Thyroid gland (tissue), 4 donors: Measurements from ENCODE around the gene METTL4. TPM values are rescaled to one million over a fixed set of nuclear protein-coding genes. Genes with fewer than 3 reads are reported as not detected.

Experiments
- DNase-seq, 2 donors: peaks; one replicate each; pipeline ENCODE4 v3.0.0-alpha.2; 2019
- H3K27ac ChIP-seq, 3 donors: fragments of 200-600 bp; sonication (generic); 1 replicate in 2 of 3; 2 replicates in 1 of 3; pipeline ENCODE4 v1.5.1; 2016 to 2019; ENCODE audit warnings: mild to moderate bottlenecking in 1 of 3, moderate library complexity in 1 of 3
- H3K27me3 ChIP-seq: fragments of 200-600 bp; sonication (generic); one replicate; pipeline ENCODE4 v1.5.1; 2019
- H3K36me3 ChIP-seq, 2 donors: fragments of 200-600 bp; sonication (generic); one replicate each; pipeline ENCODE4 v1.5.1; 2016 to 2019
- H3K4me1 ChIP-seq, 2 donors: fragments of 200-600 bp; sonication (generic); one replicate each; pipeline ENCODE4 v1.5.1; 2017 to 2019
- H3K4me3 ChIP-seq, 3 donors: fragments of 200-600 bp; sonication (generic); replicated peaks in 1 of 3; 1 replicate in 2 of 3; 2 replicates in 1 of 3; pipeline ENCODE4 v1.5.1; 2016; ENCODE audit warnings: mild to moderate bottlenecking in 1 of 3
- H3K9me3 ChIP-seq: fragments of 200-600 bp; sonication (generic); one replicate; pipeline ENCODE4 v1.5.1; 2017
- POLR2A ChIP-seq, 2 donors: fragments of 450-650 bp; IDR thresholded peaks; one replicate each; pipeline ENCODE4 v1.6.1; 2017; ENCODE audit warnings: antibody characterized with exemption in 2 of 2, mild to moderate bottlenecking in 2 of 2, moderate library complexity in 1 of 2
- WGBS, 2 donors: methylation state at CpG; one replicate each; pipeline ENCODE4 v1.1.5; 2017; 5-methylcytosine and 5-hydroxymethylcytosine counted together
- intact Hi-C: fragments of 100-400 bp; cut with DNase I; formaldehyde crosslinking; loops from one replicate; pipeline ENCODE4 v1.15.1; 2023
- total RNA-seq, 4 donors: library from RNA; depleted of rRNA; stranded (reverse); fragments of >200 nt; gene quantifications; one replicate each; pipeline ENCODE4 v1.2.3, GENCODE V29; 2016
- TF ChIP-seq, protein P1 (sequence below), 6 experiments: fragments of 200-600 bp in 3 of 6; fragments of 450-650 bp in 3 of 6; sonication (generic) in 3 of 6; IDR thresholded peaks; one replicate each; pipeline ENCODE4 v1.5.1; 2016 to 2019; ENCODE audit warnings: antibody characterized with exemption in 6 of 6, mild to moderate bottlenecking in 2 of 6, inconsistent platforms in 1 of 6, moderate library complexity in 1 of 6

The METTL4 gene, protein sequence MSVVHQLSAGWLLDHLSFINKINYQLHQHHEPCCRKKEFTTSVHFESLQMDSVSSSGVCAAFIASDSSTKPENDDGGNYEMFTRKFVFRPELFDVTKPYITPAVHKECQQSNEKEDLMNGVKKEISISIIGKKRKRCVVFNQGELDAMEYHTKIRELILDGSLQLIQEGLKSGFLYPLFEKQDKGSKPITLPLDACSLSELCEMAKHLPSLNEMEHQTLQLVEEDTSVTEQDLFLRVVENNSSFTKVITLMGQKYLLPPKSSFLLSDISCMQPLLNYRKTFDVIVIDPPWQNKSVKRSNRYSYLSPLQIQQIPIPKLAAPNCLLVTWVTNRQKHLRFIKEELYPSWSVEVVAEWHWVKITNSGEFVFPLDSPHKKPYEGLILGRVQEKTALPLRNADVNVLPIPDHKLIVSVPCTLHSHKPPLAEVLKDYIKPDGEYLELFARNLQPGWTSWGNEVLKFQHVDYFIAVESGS
- total RNA-seq: 10 to 100 TPM in 3 of 4 donors, 1 to 10 TPM in 1; 9.9 to 21.8 (median 16.5) TPM

DNA sequence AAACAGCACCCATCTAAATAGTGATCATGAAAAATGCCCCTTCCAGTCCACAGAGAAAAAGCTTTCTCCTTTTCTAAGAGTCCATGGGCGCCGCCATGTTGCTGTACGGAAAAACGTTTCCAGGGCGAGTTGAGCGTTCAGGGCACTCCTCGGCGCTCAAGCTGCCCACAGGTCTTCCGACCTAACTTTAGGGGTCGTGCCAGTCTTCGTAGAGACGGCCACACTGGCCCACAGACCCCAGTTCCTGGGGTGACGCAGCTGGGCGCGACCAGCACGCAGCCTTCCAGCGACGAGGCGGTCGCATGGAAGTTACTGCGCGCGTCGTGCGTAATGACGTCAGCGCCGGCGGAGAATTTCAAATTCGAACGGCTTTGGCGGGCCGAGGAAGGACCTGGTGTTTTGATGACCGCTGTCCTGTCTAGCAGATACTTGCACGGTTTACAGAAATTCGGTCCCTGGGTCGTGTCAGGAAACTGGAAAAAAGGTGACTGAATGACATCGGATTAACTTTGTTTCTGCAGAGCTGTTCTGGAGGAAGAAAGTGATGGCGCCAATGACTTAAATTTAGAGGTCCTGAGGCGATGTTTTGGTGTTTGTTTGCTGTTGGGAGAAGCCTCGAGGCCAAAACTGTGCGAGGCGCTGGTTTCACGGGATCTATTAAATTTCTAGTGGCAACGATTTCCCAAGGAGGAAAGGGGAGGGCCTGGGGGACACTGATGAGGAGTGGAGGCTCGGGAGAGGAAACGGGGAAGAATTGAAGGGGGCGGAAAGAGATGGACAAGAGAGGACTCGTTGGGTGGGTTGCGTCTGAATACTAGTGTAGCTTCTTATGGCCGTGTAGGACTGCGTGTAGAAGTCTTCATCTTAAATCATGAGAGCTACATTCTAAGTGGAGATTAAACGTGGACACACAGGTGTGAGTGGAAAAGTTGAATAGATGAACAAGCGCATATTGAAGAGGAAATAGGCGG lies at the start of gene METTL4, which contains the start of gene NDC80:
Gene METTL4, minus strand, starts transcription at position 306 of the 971 bp plus-strand sequence. CDS start 4,289 bp downstream, outside the sequence.
Gene NDC80, plus strand, starts transcription at position 358 of the 971 bp plus-strand sequence. CDS start 1,429 bp downstream, outside the sequence.
- Histone ChIP-seq H3K27ac (peak within 1 kb of the TSS; percentile 98 to 99 (median 99)), H3K9me3 (no peaks in the 10 kb centered on the region), H3K4me1 (peaks cover 5 to 13% of the 10 kb centered on the region in 2 donors), H3K27me3 (no peaks in the 10 kb centered on the region), H3K36me3 (no peaks in the 10 kb centered on the region), H3K4me3 (peak within 1 kb of the TSS; percentile 24 to 73 (median 52))
- DNase-seq: peak; percentile 77 to 81
- TF ChIP-seq POLR2A (IDR thresholded peaks at IDR 0.05): peak in 1 of 2 donors; percentile 71
- TF ChIP-seq, protein P1, sequence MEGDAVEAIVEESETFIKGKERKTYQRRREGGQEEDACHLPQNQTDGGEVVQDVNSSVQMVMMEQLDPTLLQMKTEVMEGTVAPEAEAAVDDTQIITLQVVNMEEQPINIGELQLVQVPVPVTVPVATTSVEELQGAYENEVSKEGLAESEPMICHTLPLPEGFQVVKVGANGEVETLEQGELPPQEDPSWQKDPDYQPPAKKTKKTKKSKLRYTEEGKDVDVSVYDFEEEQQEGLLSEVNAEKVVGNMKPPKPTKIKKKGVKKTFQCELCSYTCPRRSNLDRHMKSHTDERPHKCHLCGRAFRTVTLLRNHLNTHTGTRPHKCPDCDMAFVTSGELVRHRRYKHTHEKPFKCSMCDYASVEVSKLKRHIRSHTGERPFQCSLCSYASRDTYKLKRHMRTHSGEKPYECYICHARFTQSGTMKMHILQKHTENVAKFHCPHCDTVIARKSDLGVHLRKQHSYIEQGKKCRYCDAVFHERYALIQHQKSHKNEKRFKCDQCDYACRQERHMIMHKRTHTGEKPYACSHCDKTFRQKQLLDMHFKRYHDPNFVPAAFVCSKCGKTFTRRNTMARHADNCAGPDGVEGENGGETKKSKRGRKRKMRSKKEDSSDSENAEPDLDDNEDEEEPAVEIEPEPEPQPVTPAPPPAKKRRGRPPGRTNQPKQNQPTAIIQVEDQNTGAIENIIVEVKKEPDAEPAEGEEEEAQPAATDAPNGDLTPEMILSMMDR (IDR thresholded peaks at IDR 0.05): peak in 1 of 6 experiments; percentile 0
- 0 to 1% methylated on average over 50 to 52 of the region's 55 CpGs for WGBS, 2 donors
- intact Hi-C loops: loop anchor here (10.0 kb wide), 1 partner anchor 83 kb away; the partner anchor contains the start of gene SMCHD1

DNA sequence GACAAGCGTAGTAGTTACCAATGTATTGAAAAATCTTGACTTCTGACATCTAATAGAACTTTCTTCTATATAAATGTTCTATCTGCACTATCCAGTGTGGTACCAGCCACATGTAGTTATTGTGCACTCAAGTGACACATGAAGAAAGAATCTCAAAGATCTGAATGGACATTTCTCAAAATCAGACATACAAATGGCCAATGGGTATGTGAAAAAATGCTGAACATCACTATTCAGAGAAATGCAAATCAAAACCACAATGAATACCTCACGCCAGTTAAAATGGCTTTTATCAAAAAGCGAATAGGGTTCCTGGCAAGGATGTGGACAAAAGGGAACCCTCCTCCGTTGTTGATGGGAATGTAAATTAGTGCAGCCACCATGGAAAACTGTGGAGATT lies 46.7 kb upstream of the METTL4 start:
- Histone ChIP-seq H3K27me3 (no peaks in the 10 kb centered on the region), H3K27ac (no peak overlapping the region), H3K4me1 (no peaks in the 10 kb centered on the region), H3K36me3 (no peaks in the 10 kb centered on the region), H3K4me3 (no peak overlapping the region), H3K9me3 (no peaks in the 10 kb centered on the region)
- WGBS, 2 donors: 96 to 97% methylated on average over 4 of the region's 4 CpGs
- no peak for TF ChIP-seq POLR2A (IDR thresholded peaks at IDR 0.05)
- TF ChIP-seq, protein P1 (IDR thresholded peaks at IDR 0.05): no peak
- intact Hi-C loops: no loop called here
- no peak for DNase-seq

DNA sequence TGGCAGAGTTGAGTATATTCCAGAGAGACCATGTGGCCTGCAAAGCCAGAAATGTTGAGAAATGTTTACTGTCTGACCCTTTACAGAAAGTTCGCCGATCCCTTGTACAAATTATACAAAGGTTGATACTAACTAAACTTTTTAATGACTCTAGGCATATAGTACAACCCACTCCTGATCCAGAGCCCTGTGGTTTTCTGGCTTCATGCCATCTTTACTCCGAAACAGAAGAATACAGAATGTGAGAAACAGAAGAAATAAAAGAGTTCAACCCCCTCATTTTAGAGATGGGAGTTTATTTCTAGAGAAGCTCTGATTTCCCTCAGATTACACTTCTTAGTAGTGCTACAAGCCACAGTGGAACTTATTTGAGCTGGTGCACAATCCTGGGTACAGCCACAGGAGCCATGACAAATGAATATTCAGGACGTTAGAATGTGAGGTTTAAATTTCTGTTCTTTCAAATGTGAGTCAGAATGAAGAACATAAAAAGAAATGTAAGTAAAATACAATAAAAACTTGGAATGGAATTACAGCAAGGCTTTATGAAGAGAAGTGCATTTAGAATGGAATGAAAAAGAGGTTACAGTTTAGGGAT lies 46.2 kb upstream of the METTL4 start:
- no peaks in the 10 kb centered on the region for H3K9me3 ChIP-seq
- H3K36me3 ChIP-seq: no peaks in the 10 kb centered on the region
- H3K27ac ChIP-seq: no peak overlapping the region
- no peak overlapping the region for H3K4me3 ChIP-seq
- H3K27me3 ChIP-seq: no peaks in the 10 kb centered on the region
- TF ChIP-seq, protein P1 (IDR thresholded peaks at IDR 0.05): no peak
- no peak for TF ChIP-seq POLR2A (IDR thresholded peaks at IDR 0.05)
- no peaks in the 10 kb centered on the region for H3K4me1 ChIP-seq
- DNase-seq: no peak
- intact Hi-C loops: no loop called here
- 79 to 97% methylated on average over 4 of the region's 4 CpGs for WGBS, 2 donors

DNA sequence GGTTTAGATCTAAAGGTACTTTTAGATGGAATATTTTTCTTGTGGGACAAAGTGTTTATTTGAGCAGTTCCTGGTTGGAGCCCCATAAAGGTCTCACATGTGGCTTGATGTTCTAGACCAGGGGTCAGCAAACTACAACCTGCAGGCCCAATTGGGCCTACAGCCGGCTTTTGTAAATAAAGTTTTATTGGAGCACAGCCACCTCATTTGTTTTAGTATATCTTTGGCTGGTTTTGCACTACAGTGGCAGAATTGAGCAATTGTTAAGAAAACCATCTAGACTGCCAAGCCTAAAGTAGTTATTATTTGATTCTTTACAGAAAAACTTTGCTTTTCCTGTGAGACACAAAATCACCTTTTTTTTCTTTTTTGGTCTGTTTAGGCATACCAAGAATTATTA lies 41.7 kb upstream of the METTL4 start:
- WGBS, 2 donors: 89 to 93% methylated on average over 1 of the region's 1 CpG
- intact Hi-C loops: no loop called here

More for the DNA sequence above, 41.7 kb upstream of the METTL4 start:
- no peaks in the 10 kb centered on the region for H3K9me3 ChIP-seq
- H3K36me3 ChIP-seq: no peaks in the 10 kb centered on the region
- H3K4me3 ChIP-seq: no peak overlapping the region
- H3K27me3 ChIP-seq: no peaks in the 10 kb centered on the region
- H3K27ac ChIP-seq: no peak overlapping the region
- H3K4me1 ChIP-seq: no peaks in the 10 kb centered on the region
- no peak for DNase-seq
- TF ChIP-seq, protein P1 (IDR thresholded peaks at IDR 0.05): no peak
- TF ChIP-seq POLR2A (IDR thresholded peaks at IDR 0.05): no peak
